WTC11 (cell line): ENCODE measurements around the gene ZACN. TPM values are rescaled to one million over a fixed set of nuclear protein-coding genes. Genes with fewer than 3 reads are reported as not detected.

Experiments used
- ATAC-seq: fragments of 200-7000 bp; cut with Tn5 transposase; 2 replicates; pipeline ENCODE4 v1.10.0; 2021; ENCODE audit warnings: mild to moderate bottlenecking, moderate library complexity
- CTCF ChIA-PET: fragments of 300-600 bp; sonication (Branson Sonifier 250); formaldehyde crosslinking; loops from one replicate; lab custom pipeline; 2021; ENCODE audit warnings: antibody characterized with exemption; lab: Charles Lee
- POLR2A ChIA-PET: fragments of 350-600 bp; sonication (Branson Sonifier 250); formaldehyde crosslinking; loops from one replicate; lab custom pipeline; 2021; ENCODE audit warnings: antibody characterized with exemption; lab: Charles Lee
- DNase-seq: peaks from one replicate; pipeline ENCODE4 v3.0.0; 2021; ENCODE audit warnings: low spot score
- H3K27ac Mint-ChIP-seq: 2 replicates; pipeline ENCODE4 v1.8.0; 2021; ENCODE audit warnings: mixed read lengths
- H3K27me3 Mint-ChIP-seq: 2 replicates; pipeline ENCODE4 v1.8.0; 2021; ENCODE audit warnings: low read depth, mild to moderate bottlenecking, moderate library complexity, mixed read lengths
- H3K36me3 Mint-ChIP-seq: 2 replicates; pipeline ENCODE4 v1.8.0; 2021; ENCODE audit warnings: mixed read lengths
- H3K4me1 Mint-ChIP-seq: 2 replicates; pipeline ENCODE4 v1.8.0; 2022; ENCODE audit warnings: mixed read lengths
- H3K4me3 Mint-ChIP-seq: 2 replicates; pipeline ENCODE4 v1.8.0; 2021; ENCODE audit warnings: mild to moderate bottlenecking, moderate library complexity, mixed read lengths
- H3K9me3 Mint-ChIP-seq: 2 replicates; pipeline ENCODE4 v1.8.0; 2021; ENCODE audit warnings: mixed read lengths
- AR ChIP-seq: fragments of 250-450 bp; sonication (Bioruptor Pico); IDR thresholded peaks from 2 replicates; pipeline ENCODE4 v1.9.0; 2021; ENCODE audit warnings: mild to moderate bottlenecking
- ELF4 ChIP-seq: sonication (generic); formaldehyde crosslinking; IDR thresholded peaks from 2 replicates; pipeline ENCODE4 v1.8.1; 2022; ENCODE audit warnings: low read depth, mild to moderate bottlenecking, moderate library complexity, missing genetic modification reagents
- ERG ChIP-seq: fragments of 250-450 bp; sonication (Bioruptor Pico); IDR thresholded peaks from 2 replicates; pipeline ENCODE4 v1.8.0; 2021; ENCODE audit warnings: mild to moderate bottlenecking
- FOXJ3 ChIP-seq: sonication (generic); formaldehyde crosslinking; IDR thresholded peaks from 2 replicates; pipeline ENCODE4 v1.9.0; 2021; ENCODE audit warnings: missing genetic modification reagents, mild to moderate bottlenecking, borderline replicate concordance
- FOXK1 ChIP-seq: sonication (generic); formaldehyde crosslinking; IDR thresholded peaks from 2 replicates; pipeline ENCODE4 v1.8.0; 2022; ENCODE audit warnings: mild to moderate bottlenecking, moderate library complexity, missing genetic modification reagents
- HMGA2 ChIP-seq: fragments of 250-450 bp; sonication (Bioruptor Pico); IDR thresholded peaks from 2 replicates; pipeline ENCODE4 v1.4.0; 2021; ENCODE audit warnings: mild to moderate bottlenecking, moderate library complexity
- JUN ChIP-seq: sonication (generic); formaldehyde crosslinking; IDR thresholded peaks from 2 replicates; pipeline ENCODE4 v1.8.0; 2023; ENCODE audit warnings: mild to moderate bottlenecking, missing genetic modification reagents
- KAT7 ChIP-seq: sonication (generic); formaldehyde crosslinking; IDR thresholded peaks from 2 replicates; pipeline ENCODE4 v1.8.1; 2023; ENCODE audit warnings: missing genetic modification reagents, mild to moderate bottlenecking, borderline replicate concordance
- MAX ChIP-seq: sonication (generic); formaldehyde crosslinking; IDR thresholded peaks from 2 replicates; pipeline ENCODE4 v1.8.0; 2022; ENCODE audit warnings: mild to moderate bottlenecking, missing genetic modification reagents
- MLX ChIP-seq: sonication (generic); formaldehyde crosslinking; IDR thresholded peaks from 2 replicates; pipeline ENCODE4 v1.8.1; 2023; ENCODE audit warnings: mild to moderate bottlenecking, missing genetic modification reagents, moderate library complexity
- NR2C2 ChIP-seq: sonication (generic); formaldehyde crosslinking; IDR thresholded peaks from 2 replicates; pipeline ENCODE4 v1.8.0; 2022; ENCODE audit warnings: mild to moderate bottlenecking, missing genetic modification reagents
- PRRX2 ChIP-seq: fragments of 250-450 bp; sonication (Bioruptor Pico); IDR thresholded peaks from 2 replicates; pipeline ENCODE4 v1.8.0; 2021; ENCODE audit warnings: mild to moderate bottlenecking
- ZNF263 ChIP-seq: sonication (generic); formaldehyde crosslinking; IDR thresholded peaks from 2 replicates; pipeline ENCODE4 v1.8.1; 2022; ENCODE audit warnings: low read depth, mild to moderate bottlenecking, moderate library complexity, missing genetic modification reagents
- ZNF317 ChIP-seq: sonication (generic); formaldehyde crosslinking; IDR thresholded peaks from 2 replicates; pipeline ENCODE4 v1.8.1; 2023; ENCODE audit warnings: low read depth, mild to moderate bottlenecking, moderate library complexity, missing genetic modification reagents, borderline replicate concordance
- ZNF416 ChIP-seq: fragments of 250-450 bp; sonication (Bioruptor Pico); IDR thresholded peaks from 2 replicates; pipeline ENCODE4 v1.9.0; 2021; ENCODE audit warnings: mild to moderate bottlenecking, inconsistent platforms
- ZNF425 ChIP-seq: fragments of 250-450 bp; sonication (Bioruptor Pico); conservative IDR thresholded peaks from 2 replicates; pipeline ENCODE4 v1.9.0; 2021; ENCODE audit warnings: mild to moderate bottlenecking
- ZNF532 ChIP-seq: fragments of 250-450 bp; sonication (Bioruptor Pico); IDR thresholded peaks from 2 replicates; pipeline ENCODE4 v1.9.0; 2021; ENCODE audit warnings: mild to moderate bottlenecking, borderline replicate concordance
- total RNA-seq: library from RNA; stranded (reverse); gene quantifications from 3 replicates; pipeline ENCODE4 v1.2.3, GENCODE V29; 2021

Gene ZACN
- total RNA-seq, 1 experiment from 2014 or later = 0.28 TPM

GRCh38 chr17:76106703-76107102, 27.7 kb downstream of the ZACN start (continued):
- TF ChIP-seq PRRX2 (CRISPR knock-in tag) (no peak), ZNF317 (CRISPR knock-in tag) (no peak), KAT7 (CRISPR knock-in tag) (no peak), FOXK1 (CRISPR knock-in tag) (no peak), ZNF425 (CRISPR knock-in tag) (no peak), ZNF416 (CRISPR knock-in tag) (no peak)

GRCh38 chr17:76107509-76107908, 28.5 kb downstream of the ZACN start:
- H3K36me3 Mint-ChIP-seq = no peaks in the 10 kb centered on the region
- no peak overlapping the region for H3K27ac Mint-ChIP-seq
- DNase-seq (no peak), ATAC-seq (no peak)
- H3K27me3 Mint-ChIP-seq = no peaks in the 10 kb centered on the region; the same call in 1 of the 2 replicates
- POLR2A ChIA-PET = no interaction called here
- no peak for TF ChIP-seq HMGA2 (CRISPR knock-in tag)
- no peak for TF ChIP-seq MAX
- no peak for TF ChIP-seq ZNF532 (CRISPR knock-in tag)
- no peak for TF ChIP-seq JUN (CRISPR knock-in tag)
- no peak for TF ChIP-seq AR (CRISPR knock-in tag)
- TF ChIP-seq ZNF263 = no peak
- TF ChIP-seq ERG (CRISPR knock-in tag) = no peak
- no peak for TF ChIP-seq MLX (CRISPR knock-in tag)
- TF ChIP-seq ELF4 = no peak
- TF ChIP-seq NR2C2 (CRISPR knock-in tag) = no peak
- TF ChIP-seq KAT7 (CRISPR knock-in tag) = no peak
- TF ChIP-seq FOXJ3 (CRISPR knock-in tag) = no peak
- no peaks in the 10 kb centered on the region for H3K9me3 Mint-ChIP-seq
- H3K4me3 Mint-ChIP-seq = no peak overlapping the region
- CTCF ChIA-PET = interaction anchor here (1.2 to 4.1 kb wide), 2 partner anchors 14 to 25 kb away, joined by 3 to 28 read pairs; no protein-coding TSS in a partner anchor
- peaks cover 31% of the 10 kb centered on the region for H3K4me1 Mint-ChIP-seq
